SK-N-MC (cell line): ENCODE data around the gene TMEM270.

Experiments
- EZH2 ChIP-seq: fragments of 200-600 bp; sonication (generic); IDR thresholded peaks from one replicate; pipeline ENCODE4 v1.6.1; 2017; ENCODE audit warnings: antibody characterized with exemption
- POLR2AphosphoS5 ChIP-seq: IDR thresholded peaks from 2 replicates; pipeline ENCODE4 v1.6.1; 2012; ENCODE audit warnings: mild to moderate bottlenecking, low read depth, low read length, borderline replicate concordance

GRCh38 chr7:73812996-73813395, 48.0 kb upstream of the TMEM270 start:
- TF ChIP-seq EZH2 = no peak
- TF ChIP-seq POLR2AphosphoS5 = no peak
